ENCODE measurements around the gene TM2D3. TPM values are rescaled to one million over a fixed set of nuclear protein-coding genes. Genes with fewer than 3 reads are reported as not detected.

Gene TM2D3
- total and polyA plus RNA-seq, 7 donors: 30.4 to 69.6 (median 42.4) TPM

GRCh38 chr15:101684877-101685276 lies 32.7 kb upstream of the TM2D3 start:
- no peaks in the 10 kb centered on the region for H3K9me3 ChIP-seq
- no peak for ATAC-seq
- WGBS, 3 donors: 94 to 97% (median 96%) methylated on average over 3 of the region's 3 CpGs
- H3K4me3 ChIP-seq: no peak overlapping the region
- DNase-seq: no peak
- intact Hi-C loops (cut with DNase I): no loop called here
- H3K27me3 ChIP-seq (ENCODE audit: insufficient read depth in 3 of 3, low read length in 2 of 3): no peaks in the 10 kb centered on the region
- H3K4me1 ChIP-seq: no peaks in the 10 kb centered on the region
- no peak overlapping the region for H3K27ac ChIP-seq
- TF ChIP-seq, protein P1, sequence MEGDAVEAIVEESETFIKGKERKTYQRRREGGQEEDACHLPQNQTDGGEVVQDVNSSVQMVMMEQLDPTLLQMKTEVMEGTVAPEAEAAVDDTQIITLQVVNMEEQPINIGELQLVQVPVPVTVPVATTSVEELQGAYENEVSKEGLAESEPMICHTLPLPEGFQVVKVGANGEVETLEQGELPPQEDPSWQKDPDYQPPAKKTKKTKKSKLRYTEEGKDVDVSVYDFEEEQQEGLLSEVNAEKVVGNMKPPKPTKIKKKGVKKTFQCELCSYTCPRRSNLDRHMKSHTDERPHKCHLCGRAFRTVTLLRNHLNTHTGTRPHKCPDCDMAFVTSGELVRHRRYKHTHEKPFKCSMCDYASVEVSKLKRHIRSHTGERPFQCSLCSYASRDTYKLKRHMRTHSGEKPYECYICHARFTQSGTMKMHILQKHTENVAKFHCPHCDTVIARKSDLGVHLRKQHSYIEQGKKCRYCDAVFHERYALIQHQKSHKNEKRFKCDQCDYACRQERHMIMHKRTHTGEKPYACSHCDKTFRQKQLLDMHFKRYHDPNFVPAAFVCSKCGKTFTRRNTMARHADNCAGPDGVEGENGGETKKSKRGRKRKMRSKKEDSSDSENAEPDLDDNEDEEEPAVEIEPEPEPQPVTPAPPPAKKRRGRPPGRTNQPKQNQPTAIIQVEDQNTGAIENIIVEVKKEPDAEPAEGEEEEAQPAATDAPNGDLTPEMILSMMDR (IDR thresholded peaks at IDR 0.05): no peak
- H3K36me3 ChIP-seq (ENCODE audit: insufficient read depth in 1 of 2, low read depth in 1 of 2): peaks cover 0 to 87% of the 10 kb centered on the region in 2 donors

GRCh38 chr15:101684384-101684783 lies 32.2 kb upstream of the TM2D3 start:
- Histone ChIP-seq H3K4me1 (no peaks in the 10 kb centered on the region), H3K27me3 (ENCODE audit: insufficient read depth in 3 of 3, low read length in 2 of 3) (no peaks in the 10 kb centered on the region), H3K9me3 (no peaks in the 10 kb centered on the region), H3K27ac (no peak overlapping the region), H3K4me3 (no peak overlapping the region), H3K36me3 (ENCODE audit: insufficient read depth in 1 of 2, low read depth in 1 of 2) (peaks cover 0 to 91% of the 10 kb centered on the region in 2 donors)
- TF ChIP-seq, protein P1 (IDR thresholded peaks at IDR 0.05): no peak
- ATAC-seq: peak in 1 of 4 donors; percentile 24
- WGBS, 3 donors: 76 to 88% (median 87%) methylated on average over 1 of the region's 1 CpG
- no peak for DNase-seq
- intact Hi-C loops (cut with DNase I): no loop called here

DNA sequence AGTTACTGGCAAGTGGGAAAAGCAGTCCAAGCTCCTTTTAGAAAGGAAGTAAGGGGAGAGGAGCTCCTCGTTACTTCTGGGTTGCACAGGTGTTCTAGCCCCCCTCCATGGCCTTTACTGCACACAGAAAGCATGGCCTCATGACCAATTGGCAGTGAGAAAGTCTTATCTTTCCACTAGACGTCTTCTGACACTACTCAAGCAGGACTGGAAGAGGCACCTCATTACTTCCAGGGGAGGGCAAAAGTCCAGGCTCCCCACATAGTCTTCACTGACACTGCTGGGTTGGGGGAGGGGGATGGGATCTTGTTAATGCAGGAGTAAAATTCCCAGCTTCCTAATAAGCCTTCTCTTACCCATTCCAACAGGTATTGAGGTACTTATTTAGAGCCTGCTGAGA lies 27.6 kb upstream of the TM2D3 start:
- H3K4me1 ChIP-seq: no peaks in the 10 kb centered on the region
- no peak for DNase-seq
- TF ChIP-seq, protein P1 (IDR thresholded peaks at IDR 0.05): no peak
- H3K9me3 ChIP-seq: no peaks in the 10 kb centered on the region
- H3K4me3 ChIP-seq: no peak overlapping the region
- H3K27ac ChIP-seq: no peak overlapping the region
- WGBS, 3 donors: 34 to 63% (median 57%) methylated on average over 2 of the region's 2 CpGs
- no peak for ATAC-seq
- H3K36me3 ChIP-seq (ENCODE audit: insufficient read depth in 1 of 2, low read depth in 1 of 2): peaks cover 2 to 71% of the 10 kb centered on the region in 2 donors
- H3K27me3 ChIP-seq (ENCODE audit: insufficient read depth in 3 of 3, low read length in 2 of 3): no peaks in the 10 kb centered on the region
- intact Hi-C loops (cut with DNase I): no loop called here

DNA sequence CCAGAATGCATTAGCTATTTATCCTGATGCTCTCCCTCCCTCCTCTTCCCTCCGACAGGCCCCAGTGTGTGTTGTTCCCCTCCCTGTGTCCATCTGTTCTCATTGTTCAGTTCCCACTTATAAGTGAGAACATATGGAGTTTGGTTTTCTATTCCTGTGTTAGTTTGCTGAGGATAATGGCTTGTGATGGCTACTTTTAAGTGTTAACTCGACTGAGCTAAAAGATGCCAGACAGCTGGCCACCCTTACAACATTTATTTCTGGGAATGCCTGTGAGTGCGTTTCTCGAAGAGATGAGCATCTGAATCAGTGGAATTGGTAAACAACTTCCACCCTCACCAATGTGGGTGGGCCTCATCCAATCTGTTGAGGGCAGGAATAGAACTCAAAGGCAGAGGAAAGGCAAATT lies 24.7 kb upstream of the TM2D3 start:
- Histone ChIP-seq H3K4me3 (no peak overlapping the region), H3K4me1 (no peaks in the 10 kb centered on the region), H3K27ac (no peak overlapping the region), H3K36me3 (ENCODE audit: insufficient read depth in 1 of 2, low read depth in 1 of 2) (peaks cover 2 to 71% of the 10 kb centered on the region in 2 donors), H3K27me3 (ENCODE audit: insufficient read depth in 3 of 3, low read length in 2 of 3) (no peaks in the 10 kb centered on the region), H3K9me3 (no peaks in the 10 kb centered on the region)
- no peak for DNase-seq
- intact Hi-C loops (cut with DNase I): no loop called here
- no peak for ATAC-seq
- TF ChIP-seq, protein P1 (IDR thresholded peaks at IDR 0.05): no peak
- WGBS, 3 donors: 70 to 75% (median 73%) methylated on average over 4 of the region's 4 CpGs

Data from psoas muscle (tissue), 8 donors.